HG03060 (cell line): Measurements from ENCODE around the gene LCLAT1.

Experiments
- ATAC-seq: cut with Tn5 transposase; IDR thresholded peaks from one replicate; pipeline ENCODE4 v1.9.1; 2021; ENCODE audit warnings: low read depth, moderate number of reproducible peaks; ENCODE audit not compliant: unreplicated experiment

LCLAT1 gene

GRCh38 chr2:30686000-30686399 lies 239.0 kb downstream of the LCLAT1 start:
- no peak for ATAC-seq

GRCh38 chr2:30686669-30687068 lies 239.6 kb downstream of the LCLAT1 start:
- no peak for ATAC-seq

- no peak for ATAC-seq
These were observed 241.9 kb downstream of the LCLAT1 start for GRCh38 chr2:30688956-30689401.

- no peak for ATAC-seq
These were observed 242.6 kb downstream of the LCLAT1 start for GRCh38 chr2:30689496-30690125.

GRCh38 chr2:30690126-30690561 lies 243.1 kb downstream of the LCLAT1 start:
- no peak for ATAC-seq

- ATAC-seq = no peak
These were observed 244.3 kb downstream of the LCLAT1 start for GRCh38 chr2:30691091-30691947.

- no peak for ATAC-seq
These were observed 245.1 kb downstream of the LCLAT1 start for GRCh38 chr2:30691948-30692828.

GRCh38 chr2:30692829-30693275 lies 245.8 kb downstream of the LCLAT1 start:
- no peak for ATAC-seq
